GM12873 (cell line): ENCODE results near the gene CIB2.
A peak's percentile ranks its signal among the peaks of the same experiment; 100 is the strongest.

Experiments used
- TF ChIP-seq, protein P1 (sequence below): IDR thresholded peaks from 2 replicates; pipeline ENCODE4 v1.5.1; 2012; ENCODE audit warnings: low read depth, mild to moderate bottlenecking, moderate library complexity, low read length, control low read depth; ENCODE audit not compliant: insufficient read depth; ENCODE audit errors: missing control alignments

CIB2 gene

DNA sequence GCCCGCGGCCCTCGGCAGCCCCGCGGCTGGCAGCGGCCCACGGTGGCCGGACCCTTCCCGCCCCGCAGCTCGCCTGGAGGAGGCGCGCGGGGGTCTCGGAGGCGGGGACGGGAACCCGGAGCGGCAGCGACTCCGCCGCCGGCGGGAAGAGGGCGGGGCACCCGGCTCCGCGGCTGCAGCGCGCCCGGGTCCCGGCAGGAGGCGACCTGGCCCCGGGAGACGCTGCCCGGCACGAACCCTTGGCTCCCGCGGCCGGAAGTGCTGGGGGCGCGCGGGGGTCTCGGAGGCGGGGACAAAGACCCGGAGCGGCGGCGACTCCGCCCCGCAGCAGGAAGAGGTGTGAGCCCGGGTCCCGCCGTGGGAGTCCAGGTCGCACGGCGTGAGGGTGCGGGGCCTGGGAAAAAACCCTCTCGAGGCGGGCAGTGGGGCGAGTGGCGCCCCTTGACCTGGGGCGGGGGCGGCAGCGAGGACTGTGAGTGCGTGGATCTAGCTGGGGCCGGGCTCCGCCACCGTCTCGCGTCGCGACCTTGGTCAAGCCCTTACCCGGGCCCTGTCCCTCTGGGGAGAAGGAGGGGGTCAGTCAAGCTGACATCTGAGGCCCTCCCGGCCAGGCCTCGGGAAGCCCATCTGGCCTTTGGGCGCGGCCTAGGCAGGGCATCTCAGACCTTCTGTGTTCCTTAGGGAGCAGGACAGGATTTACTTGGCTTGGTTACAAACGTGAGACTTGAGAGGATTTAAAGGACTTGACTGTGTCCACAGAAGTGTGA, at the start of gene CIB2:
TSS of gene CIB2 (minus strand) at position 151 of the 767 bp plus-strand sequence. CDS start 230 bp downstream, outside the sequence.
- TF ChIP-seq, protein P1, sequence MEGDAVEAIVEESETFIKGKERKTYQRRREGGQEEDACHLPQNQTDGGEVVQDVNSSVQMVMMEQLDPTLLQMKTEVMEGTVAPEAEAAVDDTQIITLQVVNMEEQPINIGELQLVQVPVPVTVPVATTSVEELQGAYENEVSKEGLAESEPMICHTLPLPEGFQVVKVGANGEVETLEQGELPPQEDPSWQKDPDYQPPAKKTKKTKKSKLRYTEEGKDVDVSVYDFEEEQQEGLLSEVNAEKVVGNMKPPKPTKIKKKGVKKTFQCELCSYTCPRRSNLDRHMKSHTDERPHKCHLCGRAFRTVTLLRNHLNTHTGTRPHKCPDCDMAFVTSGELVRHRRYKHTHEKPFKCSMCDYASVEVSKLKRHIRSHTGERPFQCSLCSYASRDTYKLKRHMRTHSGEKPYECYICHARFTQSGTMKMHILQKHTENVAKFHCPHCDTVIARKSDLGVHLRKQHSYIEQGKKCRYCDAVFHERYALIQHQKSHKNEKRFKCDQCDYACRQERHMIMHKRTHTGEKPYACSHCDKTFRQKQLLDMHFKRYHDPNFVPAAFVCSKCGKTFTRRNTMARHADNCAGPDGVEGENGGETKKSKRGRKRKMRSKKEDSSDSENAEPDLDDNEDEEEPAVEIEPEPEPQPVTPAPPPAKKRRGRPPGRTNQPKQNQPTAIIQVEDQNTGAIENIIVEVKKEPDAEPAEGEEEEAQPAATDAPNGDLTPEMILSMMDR, result peak; percentile 71

DNA sequence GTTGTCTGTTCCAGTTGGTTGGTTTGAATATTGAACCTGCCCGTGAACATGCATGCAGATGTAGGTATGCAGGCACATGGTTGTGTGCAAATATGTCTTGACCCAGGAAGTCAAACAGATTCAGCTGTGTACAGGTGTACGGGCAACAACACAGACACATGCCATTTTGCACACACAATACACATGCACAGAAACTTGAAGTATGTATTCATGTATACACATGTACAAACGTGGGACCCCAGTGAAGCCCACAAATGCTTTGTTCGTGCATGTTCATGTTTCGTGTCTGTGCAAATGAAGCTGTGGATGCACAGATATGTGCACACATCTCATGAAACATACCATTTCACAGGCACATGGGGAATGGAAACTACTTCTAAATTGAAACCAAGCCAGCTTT, 48.7 kb upstream of the CIB2 start:
- TF ChIP-seq, protein P1, result no peak

DNA sequence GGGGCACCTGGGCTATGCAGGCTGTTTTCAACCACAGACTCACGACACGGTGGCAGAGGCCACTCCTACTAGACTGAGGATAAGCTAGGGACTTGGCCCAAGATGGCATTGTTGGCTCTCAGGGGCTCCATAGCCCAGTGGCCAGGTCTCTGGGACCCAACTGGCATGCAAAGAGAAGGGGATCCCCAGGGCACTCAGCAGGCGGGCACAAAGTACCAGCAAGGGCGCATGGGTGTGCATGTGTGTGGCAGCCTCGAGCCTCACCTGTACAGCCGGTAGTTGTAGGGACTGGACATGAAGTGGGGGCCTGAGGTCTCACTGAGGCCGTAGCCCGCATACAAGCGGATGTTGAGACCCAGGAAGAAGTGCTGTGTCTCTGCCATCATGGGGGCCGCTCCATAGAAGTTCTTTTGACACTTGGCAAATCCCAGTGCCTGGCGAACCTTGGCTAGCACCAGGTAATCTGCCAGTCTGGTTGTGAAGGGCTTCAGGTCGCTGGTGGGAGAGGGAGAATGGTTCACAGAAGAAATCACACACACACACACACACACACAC, 48.1 kb upstream of the CIB2 start:
- TF ChIP-seq, protein P1, result no peak

DNA sequence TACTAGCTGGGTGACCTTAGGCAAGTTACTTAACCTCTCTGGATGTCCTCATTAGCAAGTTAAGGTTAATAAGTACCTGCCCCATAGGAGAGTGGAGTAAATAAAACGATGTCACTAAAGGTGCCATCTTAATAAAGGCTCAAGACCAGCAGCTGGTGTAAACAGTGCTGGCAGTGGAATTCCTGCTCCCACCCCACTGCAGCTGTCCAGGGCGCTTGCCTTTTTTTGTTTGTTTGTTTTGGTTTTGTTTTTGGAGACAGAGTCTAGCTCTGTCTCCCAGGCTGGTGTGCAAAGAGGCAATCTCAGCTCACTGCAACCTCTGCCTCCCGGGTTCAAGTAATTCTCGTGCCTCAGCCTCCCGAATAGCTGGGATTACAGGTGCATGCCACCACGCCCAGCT, 46.8 kb upstream of the CIB2 start:
- TF ChIP-seq, protein P1, result no peak

DNA sequence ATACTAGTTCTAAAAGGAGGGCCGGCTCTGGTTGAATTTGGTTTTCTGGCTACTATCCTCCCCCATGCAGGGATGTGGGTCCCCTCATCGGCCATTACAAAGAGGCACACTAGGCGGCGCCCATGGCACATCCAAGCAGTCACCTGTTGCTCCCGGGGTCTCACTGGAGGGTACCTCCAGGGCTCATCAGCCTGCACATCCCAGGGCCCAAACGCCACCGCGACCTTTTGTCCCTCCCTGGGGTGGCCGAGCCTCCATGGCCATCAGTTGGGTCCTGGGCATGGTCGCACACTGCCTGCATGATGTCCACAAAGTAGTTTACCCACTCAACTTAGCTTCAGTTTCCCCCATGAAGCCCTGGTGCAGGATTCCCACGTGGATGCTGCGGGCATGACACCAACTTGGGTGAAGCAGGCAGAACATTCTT, 46.2 kb upstream of the CIB2 start:
- TF ChIP-seq, protein P1, result peak; percentile 78

DNA sequence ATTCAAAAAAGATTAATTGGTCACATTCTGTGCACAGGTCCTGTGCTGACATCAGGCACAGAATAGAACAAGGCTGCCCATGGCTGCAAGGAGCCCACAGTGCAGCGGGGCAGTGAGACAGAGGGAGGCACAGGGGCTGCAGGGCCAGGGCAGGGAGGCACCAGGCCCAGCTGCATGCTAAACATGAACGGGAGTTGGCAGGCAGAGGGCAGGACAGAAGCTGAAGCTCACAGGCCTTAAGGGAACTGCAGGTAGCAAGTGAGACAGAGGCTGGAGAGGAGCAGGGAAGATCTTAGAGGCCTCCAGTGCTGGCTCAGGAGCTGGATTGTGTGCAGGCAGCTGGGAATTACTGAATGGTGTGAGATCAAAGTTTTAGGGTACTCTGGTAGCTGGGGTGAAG, 44.1 kb upstream of the CIB2 start:
- TF ChIP-seq, protein P1, result no peak

DNA sequence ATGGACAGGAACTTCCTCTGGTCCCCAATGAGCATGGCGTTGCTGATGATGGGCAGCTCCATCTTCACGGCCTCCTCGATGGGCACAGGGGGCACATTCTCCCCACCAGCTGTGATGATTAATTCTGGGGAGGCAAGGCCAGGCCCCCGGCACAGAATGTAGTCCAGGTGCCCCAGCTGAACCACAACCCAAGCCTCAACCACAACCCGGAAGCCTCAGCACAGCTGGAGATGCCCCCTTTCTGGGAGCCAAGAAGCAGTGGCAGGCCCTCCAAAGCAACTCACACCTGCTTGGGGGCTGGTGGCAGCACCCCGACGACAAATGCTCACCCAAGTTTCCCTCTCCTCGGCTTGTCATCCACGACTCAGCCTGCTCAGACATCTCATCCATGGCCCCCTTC, 43.2 kb upstream of the CIB2 start:
- TF ChIP-seq, protein P1, result no peak
